Immature natural killer cell (primary cell): ENCODE measurements around the gene ACER3. TPM values are rescaled to one million over a fixed set of nuclear protein-coding genes. Genes with fewer than 3 reads are reported as not detected.
"Not testable (repeated sequence)": the region's sequence is repeated elsewhere in the genome, so short reads cannot be mapped to it uniquely, and the experiment has no call there.

Source experiments
- DNase-seq, 3 donors: peaks; one replicate each; pipeline ENCODE4 v3.0.0; 2022; ENCODE audit warnings: mixed read lengths in 1 of 3
- H3K27ac Mint-ChIP-seq, 6 donors: one replicate each; pipeline ENCODE4 v1.8.0; 2020; ENCODE audit warnings: mixed read lengths in 6 of 6, mild to moderate bottlenecking in 5 of 6, inconsistent platforms in 4 of 6, moderate library complexity in 3 of 6
- H3K27me3 Mint-ChIP-seq, 3 donors: one replicate each; pipeline ENCODE4 v1.8.0; 2020 to 2021; ENCODE audit warnings: low read depth in 3 of 3, mild to moderate bottlenecking in 3 of 3, mixed read lengths in 3 of 3, moderate library complexity in 3 of 3, inconsistent platforms in 1 of 3
- H3K36me3 Mint-ChIP-seq, 3 donors: one replicate each; pipeline ENCODE4 v1.8.0; 2020; ENCODE audit warnings: mixed read lengths in 3 of 3, inconsistent platforms in 2 of 3, mild to moderate bottlenecking in 2 of 3
- H3K4me1 Mint-ChIP-seq, 2 donors: one replicate each; pipeline ENCODE4 v1.8.0; 2020; ENCODE audit warnings: inconsistent platforms in 2 of 2, mild to moderate bottlenecking in 2 of 2, mixed read lengths in 2 of 2, moderate library complexity in 1 of 2
- H3K4me3 Mint-ChIP-seq, 5 donors: one replicate each; pipeline ENCODE4 v1.8.0; 2020; ENCODE audit warnings: mild to moderate bottlenecking in 5 of 5, mixed read lengths in 5 of 5, inconsistent platforms in 3 of 5, moderate library complexity in 3 of 5
- H3K9me3 Mint-ChIP-seq, 6 donors: one replicate each; pipeline ENCODE4 v1.8.0; 2020; ENCODE audit warnings: mild to moderate bottlenecking in 6 of 6, mixed read lengths in 6 of 6, inconsistent platforms in 4 of 6, moderate library complexity in 3 of 6
- polyA plus RNA-seq, 3 donors: library from polyadenylated mRNA; unstranded; fragments of 300-500 nt; fragmentation: Illumina TruSeq; gene quantifications; one replicate each; pipeline ENCODE4 v1.2.3, GENCODE V29; 2021

The ACER3 gene
- polyA plus RNA-seq, 3 donors from 2014 or later = 3.3 to 8.4 (median 5.3) TPM

DNA sequence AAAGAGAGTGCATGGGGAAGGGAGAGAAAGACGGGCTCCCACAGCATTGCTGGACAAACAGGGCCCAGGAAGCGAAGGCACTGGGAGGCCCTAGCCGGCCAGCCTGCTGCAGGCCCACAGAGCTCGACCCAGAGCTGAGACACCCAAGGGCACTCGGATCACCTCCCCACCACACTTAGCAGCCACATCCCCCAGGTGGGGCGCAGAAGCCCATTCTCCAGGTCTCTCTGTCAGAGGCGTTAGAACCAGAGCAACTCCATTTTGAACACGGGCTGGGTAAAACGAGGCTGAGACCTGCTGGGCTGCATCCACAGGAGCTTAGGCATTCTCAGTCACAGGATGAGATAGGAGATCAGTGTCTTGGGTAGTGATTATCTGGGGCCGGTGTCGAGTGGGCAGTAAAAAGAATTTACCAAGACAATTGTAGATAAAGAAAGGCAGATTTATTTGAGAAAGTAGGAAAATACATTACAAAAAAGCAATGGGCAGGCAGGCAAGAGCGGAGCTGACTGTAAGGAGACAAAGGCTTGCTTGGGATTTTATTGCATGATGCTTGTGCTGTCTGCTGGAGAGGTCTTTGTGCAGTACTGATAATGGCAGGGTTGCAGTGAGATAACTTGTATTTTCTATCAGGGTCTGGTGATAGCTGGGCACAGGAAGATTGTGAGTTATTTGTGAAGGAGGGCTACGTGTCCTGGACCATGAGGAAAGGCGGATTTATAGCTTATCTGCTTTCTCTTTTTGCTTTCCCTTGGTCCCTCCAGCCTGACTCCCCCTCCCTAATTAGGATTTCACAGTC is 192.7 kb downstream of the ACER3 start:
- no peak overlapping the region for H3K4me3 Mint-ChIP-seq
- H3K9me3 Mint-ChIP-seq = peaks cover 0 to 7% (median 1%) of the 10 kb centered on the region in 6 donors
- H3K4me1 Mint-ChIP-seq = peaks cover 0 to 5% of the 10 kb centered on the region in 2 donors
- no peak for DNase-seq
- no peaks in the 10 kb centered on the region for H3K36me3 Mint-ChIP-seq
- peaks cover 0 to 5% (median 1%) of the 10 kb centered on the region in 3 donors for H3K27me3 Mint-ChIP-seq
- H3K27ac Mint-ChIP-seq = no peak overlapping the region

DNA sequence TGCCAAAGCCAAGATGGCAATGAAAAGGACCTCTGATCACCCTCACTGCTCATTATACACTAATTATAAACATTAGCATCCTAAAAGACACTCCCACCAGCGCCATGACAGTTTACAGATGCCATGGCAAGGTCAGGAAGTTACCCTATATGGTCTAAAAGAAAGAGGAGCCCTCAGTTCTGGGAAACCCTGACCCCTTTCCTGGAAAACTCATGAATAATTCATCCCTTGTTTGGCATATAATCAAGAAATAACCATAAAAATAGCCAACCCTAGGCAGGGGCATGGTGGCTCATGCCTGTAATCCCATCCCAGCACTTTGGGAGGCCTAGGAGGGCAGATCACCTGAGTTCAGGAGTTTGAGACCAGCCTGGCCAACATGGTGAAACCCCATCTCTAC is 193.4 kb downstream of the ACER3 start:
- Mint-ChIP-seq H3K4me3 (no peak overlapping the region), H3K27ac (no peak overlapping the region), H3K9me3 (peaks cover 0 to 7% (median 1%) of the 10 kb centered on the region in 6 donors), H3K27me3 (peaks cover 0 to 5% (median 1%) of the 10 kb centered on the region in 3 donors), H3K4me1 (peaks cover 0 to 1% of the 10 kb centered on the region in 2 donors), H3K36me3 (no peaks in the 10 kb centered on the region)
- DNase-seq = no peak

DNA sequence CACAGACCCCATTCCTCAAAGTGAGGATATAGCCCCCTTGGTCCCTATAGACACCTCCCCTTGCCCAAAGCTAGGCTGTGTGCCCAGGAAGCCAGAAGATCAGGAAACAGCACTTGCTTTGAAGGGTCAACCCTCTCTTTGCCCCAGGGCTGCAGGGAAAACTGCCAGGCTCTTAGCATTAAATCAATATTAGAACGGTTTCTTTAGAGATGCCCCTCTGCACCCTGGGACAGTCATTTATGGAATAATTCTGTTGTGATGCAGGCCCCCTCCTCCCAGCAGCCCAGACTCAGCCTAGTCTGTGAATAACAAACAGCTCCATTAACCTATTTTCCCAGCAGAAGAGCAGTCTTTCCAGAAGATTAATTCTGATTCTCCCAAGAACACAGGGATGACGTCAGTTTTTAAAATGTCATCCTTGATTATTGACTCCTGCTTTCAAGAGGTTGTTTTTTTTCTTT is 194.4 kb downstream of the ACER3 start:
- no peaks in the 10 kb centered on the region for H3K4me1 Mint-ChIP-seq

DNA sequence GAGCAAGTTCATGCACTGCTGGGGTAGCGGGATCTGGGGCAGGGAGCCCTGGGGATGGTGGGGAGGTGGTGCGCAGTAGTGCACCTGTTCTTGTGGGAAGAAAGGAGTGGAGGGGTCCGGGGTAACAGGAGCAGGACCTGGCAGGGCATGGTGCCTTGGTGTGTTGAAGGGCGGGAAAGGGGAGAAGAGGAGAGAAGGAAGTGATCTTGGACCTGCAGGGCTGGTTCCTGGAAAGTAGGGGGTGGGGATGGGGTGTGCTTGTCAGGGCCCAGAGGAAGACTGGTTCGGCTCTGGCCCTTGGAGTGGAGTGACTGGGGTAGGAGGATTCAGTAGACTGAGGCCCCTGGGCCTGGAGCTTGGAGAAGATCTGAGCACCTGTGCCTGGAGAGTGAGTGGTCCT is 195.2 kb downstream of the ACER3 start:
- no peak for DNase-seq
- Mint-ChIP-seq H3K27me3 (peaks cover 2 to 5% (median 5%) of the 10 kb centered on the region in 3 donors), H3K36me3 (no peaks in the 10 kb centered on the region), H3K4me1 (no peaks in the 10 kb centered on the region), H3K27ac (no peak overlapping the region), H3K9me3 (peaks cover 0 to 7% (median 1%) of the 10 kb centered on the region in 6 donors), H3K4me3 (no peak overlapping the region)

More for the DNA sequence above, 194.4 kb downstream of the ACER3 start:
- Mint-ChIP-seq H3K36me3 (no peaks in the 10 kb centered on the region), H3K27me3 (peaks cover 0 to 5% (median 1%) of the 10 kb centered on the region in 3 donors), H3K27ac (no peak overlapping the region), H3K9me3 (peaks cover 0 to 7% (median 1%) of the 10 kb centered on the region in 6 donors), H3K4me3 (no peak overlapping the region)
- no peak for DNase-seq

DNA sequence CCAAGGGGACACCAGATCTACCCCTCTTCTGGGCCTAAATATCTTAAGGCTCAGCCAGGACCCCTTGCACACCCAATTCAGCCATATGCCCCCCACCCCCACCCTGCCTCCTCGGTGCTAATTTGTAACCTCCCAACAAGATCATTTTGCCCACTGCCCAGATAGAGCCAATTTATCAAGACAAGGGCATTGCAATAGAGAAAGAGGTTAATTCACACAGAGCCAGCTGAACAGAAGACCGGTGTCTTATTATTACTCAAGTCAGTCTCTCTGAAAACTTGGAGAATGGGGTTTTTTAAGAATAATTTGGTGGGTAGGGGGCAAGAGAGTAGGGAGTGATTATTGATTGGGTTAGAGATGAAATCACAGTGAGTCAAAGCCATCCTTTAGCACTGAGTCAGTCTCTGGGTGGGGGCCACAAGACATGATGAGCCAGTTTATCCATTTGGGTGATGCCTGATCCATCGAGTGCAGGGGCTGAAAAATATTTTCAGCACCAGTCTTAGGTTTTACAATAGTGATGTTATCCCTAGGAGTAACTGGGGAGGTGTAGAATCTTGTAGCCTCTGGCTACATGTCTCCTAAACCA is 196.2 kb downstream of the ACER3 start:
- Mint-ChIP-seq H3K9me3 (peaks cover 0 to 7% (median 3%) of the 10 kb centered on the region in 6 donors), H3K27ac (no peak overlapping the region), H3K4me3 (no peak overlapping the region), H3K4me1 (no peaks in the 10 kb centered on the region), H3K27me3 (peaks cover 2 to 5% (median 5%) of the 10 kb centered on the region in 3 donors), H3K36me3 (no peaks in the 10 kb centered on the region)
- no peak for DNase-seq

DNA sequence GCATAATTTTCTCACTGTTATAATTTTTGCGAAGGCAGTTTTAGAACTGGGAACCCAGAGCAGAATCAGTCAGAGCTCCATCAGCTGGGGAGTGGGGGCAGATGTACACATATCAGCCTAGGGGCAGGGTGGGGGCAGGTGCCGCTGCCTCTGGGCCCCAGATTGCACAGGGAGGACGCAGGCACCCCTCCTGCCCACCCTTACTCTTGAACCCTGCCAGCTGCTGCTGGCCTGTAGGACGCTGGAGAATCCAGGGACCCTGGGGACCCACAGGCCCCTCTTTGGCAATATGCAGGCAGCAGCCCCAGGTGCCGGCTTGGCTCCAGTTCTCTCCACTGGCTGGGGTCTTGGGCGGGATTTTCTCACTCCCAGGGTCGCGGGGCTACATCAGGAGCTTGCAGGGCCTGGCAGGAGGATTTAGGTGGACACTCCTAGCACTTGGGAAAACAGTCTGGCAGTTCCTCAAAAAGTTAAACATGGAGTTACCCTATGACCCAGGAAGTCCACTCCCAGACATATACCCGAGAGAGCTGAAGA is 197.3 kb downstream of the ACER3 start:
- Mint-ChIP-seq H3K36me3 (no peaks in the 10 kb centered on the region), H3K27ac (no peak overlapping the region), H3K9me3 (peaks cover 0 to 7% (median 3%) of the 10 kb centered on the region in 6 donors), H3K27me3 (peaks cover 2 to 5% (median 5%) of the 10 kb centered on the region in 3 donors), H3K4me3 (no peak overlapping the region), H3K4me1 (no peaks in the 10 kb centered on the region)
- DNase-seq = no peak

DNA sequence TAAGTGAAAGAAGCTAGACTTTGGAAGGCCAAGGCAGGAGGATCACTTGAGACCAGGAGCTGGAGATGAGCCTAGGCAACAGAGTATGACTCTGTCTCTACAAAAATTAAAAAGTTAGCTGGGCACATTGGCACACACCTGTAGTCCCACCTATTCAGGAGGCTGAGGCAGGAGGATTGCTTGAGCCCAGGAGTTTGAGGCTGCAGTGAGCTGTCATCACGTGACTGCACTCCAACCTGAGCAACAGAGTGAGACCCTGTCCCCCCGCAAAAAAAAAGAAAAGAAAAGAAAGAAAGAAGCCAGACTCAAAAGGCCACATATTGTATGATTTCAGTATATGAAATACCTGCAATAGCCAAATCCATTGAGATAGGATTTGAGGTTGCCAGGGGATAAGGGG is 198.2 kb downstream of the ACER3 start:
- Mint-ChIP-seq H3K4me3 (no peak overlapping the region), H3K9me3 (peaks cover 0 to 7% (median 3%) of the 10 kb centered on the region in 6 donors), H3K27me3 (peaks cover 2 to 8% (median 5%) of the 10 kb centered on the region in 3 donors), H3K4me1 (no peaks in the 10 kb centered on the region), H3K27ac (no peak overlapping the region), H3K36me3 (no peaks in the 10 kb centered on the region)
- no peak for DNase-seq

DNA sequence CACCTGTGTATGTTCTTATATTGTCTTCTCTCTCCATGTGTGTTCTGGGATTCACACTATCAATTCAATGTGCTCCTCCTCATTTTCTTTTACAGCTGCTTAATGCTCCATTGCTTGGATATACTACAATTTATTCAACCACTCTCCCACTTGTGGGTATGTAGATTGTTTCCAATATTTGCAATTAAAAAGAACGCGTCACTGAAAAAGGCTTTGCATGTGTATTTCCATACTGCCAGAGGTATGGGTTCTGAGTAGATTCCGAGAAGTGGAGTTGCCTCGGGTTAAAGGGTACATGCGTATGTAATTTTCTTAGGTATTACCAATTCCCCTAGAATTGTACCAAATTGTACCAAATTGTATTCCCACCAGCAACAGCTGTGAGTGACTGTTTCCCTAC is 199.1 kb downstream of the ACER3 start:
- H3K4me1 Mint-ChIP-seq = no peaks in the 10 kb centered on the region
- DNase-seq = no peak
- peaks cover 0 to 7% (median 3%) of the 10 kb centered on the region in 6 donors for H3K9me3 Mint-ChIP-seq
- peaks cover 0 to 9% (median 2%) of the 10 kb centered on the region in 3 donors for H3K27me3 Mint-ChIP-seq
- H3K4me3 Mint-ChIP-seq = no peak overlapping the region
- no peak overlapping the region for H3K27ac Mint-ChIP-seq
- no peaks in the 10 kb centered on the region for H3K36me3 Mint-ChIP-seq

DNA sequence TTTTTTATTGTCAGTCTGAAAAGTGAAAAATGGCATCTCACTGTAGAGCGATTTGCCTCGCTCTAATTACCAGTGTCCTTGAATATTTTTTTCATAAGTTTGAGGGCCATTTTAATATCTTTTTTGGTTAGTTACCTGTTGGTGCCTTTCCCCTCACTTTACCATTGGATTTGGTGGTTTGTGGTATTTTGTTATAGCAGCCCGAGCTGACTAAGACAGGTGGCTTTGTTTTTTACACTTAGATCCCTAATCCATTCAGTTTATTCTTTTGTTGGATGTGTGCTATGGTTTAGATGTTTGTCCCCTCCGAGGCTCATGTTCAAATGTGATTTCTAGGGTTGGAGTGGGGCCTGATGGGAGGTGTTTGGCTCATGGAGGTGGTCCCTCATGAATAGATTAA is 199.5 kb downstream of the ACER3 start:
- peaks cover 0 to 7% (median 3%) of the 10 kb centered on the region in 6 donors for H3K9me3 Mint-ChIP-seq
- peaks cover 0 to 11% (median 2%) of the 10 kb centered on the region in 3 donors for H3K27me3 Mint-ChIP-seq
- H3K27ac Mint-ChIP-seq = no peak overlapping the region
- H3K4me3 Mint-ChIP-seq = no peak overlapping the region
- H3K36me3 Mint-ChIP-seq = no peaks in the 10 kb centered on the region
- H3K4me1 Mint-ChIP-seq = no peaks in the 10 kb centered on the region
- DNase-seq = no peak

DNA sequence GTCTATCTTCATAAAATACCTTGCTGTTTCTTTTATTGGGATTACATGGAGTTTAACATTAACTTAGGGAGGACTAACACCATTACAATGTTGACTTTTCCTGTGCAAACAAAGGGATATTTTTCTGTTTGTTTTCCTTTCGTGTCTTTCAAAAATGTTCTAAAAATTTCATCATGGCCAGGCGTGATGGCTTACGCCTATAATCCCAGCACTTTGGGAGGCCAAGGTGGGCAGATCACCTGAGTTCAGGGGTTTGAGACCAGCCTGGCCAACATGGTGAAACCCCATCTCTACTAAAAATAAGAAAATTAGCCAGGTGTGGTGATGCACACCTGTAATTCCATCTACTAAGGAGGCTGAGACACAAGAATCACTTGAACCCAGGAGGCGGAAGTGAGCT is 200.5 kb downstream of the ACER3 start:
- not testable (repeated sequence) for H3K4me3 Mint-ChIP-seq, H3K4me1 Mint-ChIP-seq, H3K27ac Mint-ChIP-seq, H3K9me3 Mint-ChIP-seq, H3K36me3 Mint-ChIP-seq, DNase-seq
- H3K27me3 Mint-ChIP-seq = peaks cover 0 to 14% (median 2%) of the 10 kb centered on the region in 3 donors

DNA sequence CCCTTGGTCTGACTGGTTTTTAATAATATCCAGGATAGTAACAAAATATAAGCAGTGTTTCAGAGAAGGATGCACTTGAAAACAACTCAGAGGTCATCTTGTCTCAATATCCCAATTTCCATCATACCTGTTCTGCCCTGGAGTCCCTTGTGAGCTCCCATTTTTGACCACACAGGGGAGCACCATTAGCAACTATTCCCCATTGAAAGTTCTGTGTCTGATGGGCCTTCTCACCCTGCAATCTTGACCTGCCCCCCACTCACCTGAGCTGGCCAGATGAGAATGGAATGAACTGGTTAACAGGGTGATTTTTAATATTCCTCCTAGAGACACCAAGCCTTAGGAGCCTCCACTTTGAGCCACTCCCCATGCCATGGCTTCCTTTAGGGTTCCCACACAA is 202.2 kb downstream of the ACER3 start:
- Mint-ChIP-seq H3K4me3 (no peak overlapping the region), H3K9me3 (peaks cover 0 to 4% (median 0%) of the 10 kb centered on the region in 6 donors), H3K36me3 (no peaks in the 10 kb centered on the region), H3K27me3 (peaks cover 5 to 18% (median 8%) of the 10 kb centered on the region in 3 donors), H3K27ac (no peak overlapping the region), H3K4me1 (peaks cover 14% of the 10 kb centered on the region in 2 donors)
- DNase-seq = no peak

DNA sequence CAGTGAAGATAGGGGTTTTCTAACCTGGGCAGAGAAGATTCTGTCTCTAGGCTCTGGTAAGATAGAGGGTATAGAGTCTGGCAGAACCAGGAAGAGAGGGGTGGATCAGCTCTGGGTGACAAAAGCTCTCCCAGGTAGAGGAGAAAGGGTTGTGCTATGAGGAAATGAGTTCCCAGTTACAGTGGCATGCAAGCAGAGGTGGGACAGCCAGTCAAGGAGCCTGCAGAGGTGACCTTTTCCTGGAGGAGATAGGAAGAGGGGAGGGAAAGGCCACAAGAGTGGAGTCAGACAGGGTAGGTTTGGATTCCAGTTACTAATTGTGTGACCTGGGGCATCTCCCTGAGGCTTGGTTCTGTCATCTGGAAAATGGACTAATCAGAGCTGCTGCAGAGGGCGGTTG is 202.7 kb downstream of the ACER3 start:
- no peak overlapping the region for H3K4me3 Mint-ChIP-seq
- H3K27ac Mint-ChIP-seq = no peak overlapping the region
- peaks cover 0 to 4% (median 0%) of the 10 kb centered on the region in 6 donors for H3K9me3 Mint-ChIP-seq
- H3K36me3 Mint-ChIP-seq = no peaks in the 10 kb centered on the region
- no peak for DNase-seq
- peaks cover 7 to 18% (median 8%) of the 10 kb centered on the region in 3 donors for H3K27me3 Mint-ChIP-seq
- H3K4me1 Mint-ChIP-seq = peaks cover 19% of the 10 kb centered on the region in 2 donors

DNA sequence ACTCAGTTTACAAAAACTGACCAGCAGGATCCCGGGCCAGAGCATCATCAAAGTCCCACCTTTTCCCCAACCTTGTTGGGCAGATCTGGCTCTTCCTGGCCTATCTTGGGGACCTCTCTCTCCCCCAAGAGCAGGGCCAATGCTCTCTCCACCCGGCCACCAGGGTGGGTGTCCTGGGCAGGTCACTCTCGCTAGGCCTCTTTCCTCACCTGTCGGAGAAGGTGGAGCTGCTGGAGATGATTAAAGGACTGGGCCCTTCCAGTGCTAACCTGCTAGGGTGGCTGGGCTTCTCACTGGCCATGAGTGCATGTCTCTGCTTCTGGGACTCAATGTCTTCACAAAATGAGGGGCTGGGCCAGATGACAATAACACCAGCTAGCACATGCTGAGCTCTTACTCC is 203.1 kb downstream of the ACER3 start:
- peaks cover 8 to 19% (median 8%) of the 10 kb centered on the region in 3 donors for H3K27me3 Mint-ChIP-seq
- H3K4me1 Mint-ChIP-seq = peaks cover 23 to 24% of the 10 kb centered on the region in 2 donors
- no peak overlapping the region for H3K27ac Mint-ChIP-seq
- peaks cover 0 to 4% (median 0%) of the 10 kb centered on the region in 6 donors for H3K9me3 Mint-ChIP-seq
- DNase-seq = no peak
- no peak overlapping the region for H3K4me3 Mint-ChIP-seq
- H3K36me3 Mint-ChIP-seq = no peaks in the 10 kb centered on the region
